Cerebellar nuclear complex (tissue), 1 donor: ENCODE results near the gene GOLGA8T.
"Not testable (repeated sequence)": the region's sequence is repeated elsewhere in the genome, so short reads cannot be mapped to it uniquely, and the experiment has no call there.

Experiments used
- DNase-seq, 2 experiments: peaks; one replicate each; lab custom pipeline; 2025; lab: John Stamatoyannopoulos, UW

The GOLGA8T gene

DNA sequence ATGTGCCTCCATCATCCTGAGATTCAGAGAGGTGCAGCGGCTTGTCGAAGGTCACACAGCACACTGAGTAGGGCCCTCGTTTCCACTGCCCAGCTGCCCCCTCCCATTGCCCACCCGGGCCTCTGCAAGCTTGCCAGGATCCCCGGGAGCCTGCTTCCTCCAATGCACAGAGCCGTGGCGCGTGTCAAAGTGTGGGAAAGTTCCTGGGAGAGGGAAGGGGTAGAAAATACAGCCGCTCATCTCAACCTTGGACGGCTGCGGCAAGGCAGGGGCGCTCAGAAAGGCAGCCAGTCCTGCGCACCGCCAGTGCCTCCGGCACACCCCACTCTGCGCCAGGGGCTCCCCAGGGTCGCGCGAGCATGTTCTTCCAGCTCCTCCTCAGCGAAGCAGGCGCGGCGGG lies 56.3 kb downstream of the GOLGA8T start:
- DNase-seq = not testable (repeated sequence)

DNA sequence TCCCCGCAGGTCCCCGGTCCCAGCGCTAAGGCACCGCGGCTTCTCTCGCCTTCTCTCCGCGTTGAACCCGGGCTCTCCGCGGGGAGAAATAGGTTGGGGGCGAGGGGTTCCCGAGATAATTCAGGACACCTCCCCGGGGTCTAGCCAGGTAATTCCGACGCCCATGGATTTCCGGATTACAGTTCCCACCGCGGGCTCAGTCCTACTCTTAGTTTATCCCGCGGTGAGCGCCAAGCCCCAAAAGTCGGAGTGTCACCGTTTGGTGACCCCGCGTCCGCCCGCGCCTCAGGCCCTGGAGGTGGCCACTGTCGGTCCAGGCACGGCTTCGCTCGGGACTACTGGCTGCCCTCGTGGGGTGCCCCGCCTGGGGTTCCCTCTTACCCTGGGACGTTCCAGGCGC lies 56.8 kb downstream of the GOLGA8T start:
- DNase-seq = not testable (repeated sequence)

DNA sequence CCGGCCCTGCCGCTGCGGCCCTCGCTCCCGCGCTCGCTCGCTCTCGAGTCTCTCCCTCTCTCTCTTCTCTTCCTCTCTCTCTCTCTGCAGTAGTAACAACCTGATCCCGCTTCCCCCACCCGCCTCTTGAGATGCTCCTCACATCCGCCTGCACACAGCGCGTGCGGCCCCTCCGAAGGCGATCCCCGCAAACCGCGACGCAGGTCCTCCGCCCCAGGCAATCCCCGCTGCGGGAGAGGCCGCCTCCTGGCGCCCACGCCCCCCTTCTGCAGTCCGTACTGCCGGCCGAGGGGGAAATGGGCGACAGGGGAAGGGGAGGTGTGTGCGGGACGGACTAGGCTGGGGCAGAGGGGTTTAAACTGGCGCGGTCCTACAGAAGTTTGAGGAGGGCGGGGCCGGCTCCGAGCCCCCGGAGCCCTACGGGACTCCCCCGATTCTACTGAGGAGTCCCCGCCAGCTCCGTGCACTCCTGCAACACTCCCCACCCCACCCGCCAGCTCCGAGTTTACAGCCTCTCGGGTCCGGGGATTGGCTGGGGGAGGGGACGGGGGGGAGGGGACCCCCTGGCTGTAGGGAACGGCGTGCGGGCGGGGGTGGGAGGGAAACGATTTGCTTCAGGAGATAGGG lies 57.4 kb downstream of the GOLGA8T start:
- DNase-seq = not testable (repeated sequence)

DNA sequence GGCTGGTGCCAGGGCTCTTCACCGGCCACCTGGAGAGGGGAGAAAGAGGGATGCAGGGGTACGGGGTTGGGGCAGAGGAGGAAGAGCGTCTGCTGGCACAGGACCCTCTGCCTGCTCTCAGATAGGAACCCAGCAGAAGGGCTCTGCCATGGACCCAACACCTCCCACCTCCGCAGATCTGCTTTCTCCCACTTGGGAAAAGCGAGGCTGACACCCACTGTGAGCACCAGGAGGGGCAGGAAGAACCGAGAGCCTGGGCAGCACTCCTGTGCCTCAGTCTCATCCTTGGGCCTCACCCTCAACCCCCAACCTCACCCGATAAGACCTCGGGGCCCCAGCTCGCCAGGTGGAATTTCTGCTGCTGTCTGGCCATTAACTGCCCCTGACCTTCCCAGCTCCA lies 58.0 kb downstream of the GOLGA8T start:
- not testable (repeated sequence) for DNase-seq
